OCI-LY1 (cell line): ENCODE measurements around the gene RUSC2.

ENCODE experiments used
- EZH2 ChIP-seq: fragments of 200-600 bp; sonication (generic), shearing (Covaris generic); IDR thresholded peaks from 2 replicates; pipeline ENCODE4 v1.8.0; 2017; ENCODE audit warnings: borderline replicate concordance, mixed run types, mild to moderate bottlenecking, antibody characterized with exemption, low read length, moderate library complexity, mixed read lengths
- TF ChIP-seq, protein P1 (sequence below): fragments of 200-600 bp; sonication (generic), shearing (Covaris generic); IDR thresholded peaks from 2 replicates; pipeline ENCODE4 v1.5.1; 2017; ENCODE audit warnings: mild to moderate bottlenecking, antibody characterized with exemption, low read length, moderate library complexity, mixed read lengths

DNA sequence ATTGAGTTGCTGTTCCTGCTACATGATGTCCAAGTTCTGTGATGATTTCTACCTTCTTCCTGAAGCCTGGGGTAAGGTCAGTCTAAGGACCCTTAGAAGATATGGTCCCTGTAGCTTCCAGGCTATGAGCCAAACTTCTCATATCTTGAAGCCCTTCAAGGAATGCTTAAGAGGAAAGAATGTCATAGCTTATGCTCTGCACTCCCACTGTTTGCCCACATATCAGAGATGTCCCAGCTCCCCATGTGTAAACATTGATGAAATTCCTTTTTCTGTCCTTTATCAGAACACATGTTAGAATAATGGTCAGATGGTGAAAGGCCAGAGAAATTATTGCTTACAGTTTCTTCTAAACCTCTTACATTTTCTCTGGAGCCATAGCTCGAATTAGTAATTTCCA, 41.4 kb upstream of the RUSC2 start:
- TF ChIP-seq EZH2, result no peak
- TF ChIP-seq, protein P1, sequence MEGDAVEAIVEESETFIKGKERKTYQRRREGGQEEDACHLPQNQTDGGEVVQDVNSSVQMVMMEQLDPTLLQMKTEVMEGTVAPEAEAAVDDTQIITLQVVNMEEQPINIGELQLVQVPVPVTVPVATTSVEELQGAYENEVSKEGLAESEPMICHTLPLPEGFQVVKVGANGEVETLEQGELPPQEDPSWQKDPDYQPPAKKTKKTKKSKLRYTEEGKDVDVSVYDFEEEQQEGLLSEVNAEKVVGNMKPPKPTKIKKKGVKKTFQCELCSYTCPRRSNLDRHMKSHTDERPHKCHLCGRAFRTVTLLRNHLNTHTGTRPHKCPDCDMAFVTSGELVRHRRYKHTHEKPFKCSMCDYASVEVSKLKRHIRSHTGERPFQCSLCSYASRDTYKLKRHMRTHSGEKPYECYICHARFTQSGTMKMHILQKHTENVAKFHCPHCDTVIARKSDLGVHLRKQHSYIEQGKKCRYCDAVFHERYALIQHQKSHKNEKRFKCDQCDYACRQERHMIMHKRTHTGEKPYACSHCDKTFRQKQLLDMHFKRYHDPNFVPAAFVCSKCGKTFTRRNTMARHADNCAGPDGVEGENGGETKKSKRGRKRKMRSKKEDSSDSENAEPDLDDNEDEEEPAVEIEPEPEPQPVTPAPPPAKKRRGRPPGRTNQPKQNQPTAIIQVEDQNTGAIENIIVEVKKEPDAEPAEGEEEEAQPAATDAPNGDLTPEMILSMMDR, result no peak
